Stimulated activated CD4-positive, alpha-beta T cell treated with anti-CD3 and anti-CD28 coated beads, Interleukin-4, amount 100 ng/mL, for 48 hours (primary cell): ENCODE measurements around the gene SERF1A.
"Not testable (repeated sequence)": the region's sequence is repeated elsewhere in the genome, so short reads cannot be mapped to it uniquely, and the experiment has no call there.

Experiments
- DNase-seq, 2 donors: peaks; one replicate each; pipeline ENCODE4 v3.0.0-alpha.2; 2020; ENCODE audit warnings: low read depth in 2 of 2

SERF1A gene

DNA sequence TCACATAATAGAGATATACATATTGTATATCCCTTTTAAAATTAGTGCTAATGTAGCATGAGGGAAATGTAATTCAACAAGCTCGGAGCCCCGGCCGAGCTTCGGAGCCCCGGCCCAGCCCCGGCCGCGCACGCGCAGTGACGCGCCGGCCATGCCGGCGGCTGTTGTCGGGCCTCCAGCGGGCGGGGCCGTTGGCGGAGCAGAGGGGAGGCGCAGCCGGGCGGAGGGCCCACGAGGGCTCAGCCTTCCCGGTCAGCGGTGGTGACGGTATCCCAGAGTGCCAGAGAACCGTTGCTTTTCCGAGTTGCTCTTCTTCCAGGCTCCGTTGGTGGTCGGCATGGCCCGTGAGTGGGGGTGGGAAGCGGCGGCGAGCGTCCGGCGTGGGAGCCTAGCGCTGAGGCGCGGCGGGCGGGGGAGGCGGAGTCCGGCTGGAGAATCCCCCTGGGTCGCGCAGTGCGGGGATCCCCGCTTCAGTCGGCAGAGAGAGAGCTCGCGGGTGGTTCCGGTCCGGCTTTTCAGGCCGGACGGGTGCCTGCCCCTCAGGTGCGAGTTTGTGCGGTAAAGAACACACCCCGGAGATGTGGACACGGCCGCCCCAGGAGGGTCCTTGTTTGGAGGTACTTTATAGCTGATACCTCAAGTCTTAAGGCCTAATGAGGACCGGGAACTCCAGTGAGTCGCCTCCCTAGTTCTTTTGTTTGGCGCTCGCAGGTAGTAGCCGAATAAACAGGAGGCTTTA lies at the start of gene SERF1A:
SERF1A (plus strand) TSS at position 137 of the 739 bp plus-strand sequence; CDS start at position 338, 201 bp downstream.
- not testable (repeated sequence) for DNase-seq

DNA sequence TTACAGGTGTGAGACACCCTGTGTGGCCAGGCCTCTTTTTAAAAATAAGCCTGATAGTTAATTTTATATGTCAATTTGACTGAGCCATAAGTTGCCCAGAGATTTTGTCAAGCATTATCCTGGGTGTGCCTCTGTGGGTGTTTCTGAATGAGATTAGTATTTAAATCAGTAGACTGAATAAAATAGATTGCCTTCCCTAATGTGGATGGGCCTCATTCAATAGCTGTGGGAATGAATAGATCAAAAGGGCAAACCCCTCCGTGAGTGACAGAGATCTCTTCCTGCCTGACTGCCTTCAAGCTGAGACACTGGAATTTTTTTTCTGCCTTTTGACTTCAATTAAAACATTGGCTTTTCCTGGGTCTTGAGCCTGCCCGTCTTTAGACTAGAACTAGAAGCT lies 33.7 kb upstream of the SERF1A start:
- DNase-seq = not testable (repeated sequence)

DNA sequence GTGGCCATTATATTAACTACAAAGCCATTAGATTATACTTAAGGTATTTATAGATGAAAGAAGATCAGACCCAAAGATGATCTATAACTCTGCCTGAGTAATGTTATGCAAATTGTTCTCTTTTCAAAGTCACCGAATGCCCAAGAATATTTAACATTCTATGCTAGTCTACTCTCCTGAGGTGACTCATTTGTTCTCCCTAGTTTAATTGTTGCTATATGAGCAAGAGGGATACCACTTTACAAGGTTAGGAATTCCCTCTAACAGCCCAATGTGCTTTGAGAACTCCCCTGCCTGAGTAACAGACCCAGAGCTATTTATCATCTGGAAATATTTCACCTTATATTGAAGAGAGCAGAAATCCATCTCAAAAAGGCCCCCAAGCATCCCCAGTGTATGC lies 29.8 kb upstream of the SERF1A start:
- not testable (repeated sequence) for DNase-seq

DNA sequence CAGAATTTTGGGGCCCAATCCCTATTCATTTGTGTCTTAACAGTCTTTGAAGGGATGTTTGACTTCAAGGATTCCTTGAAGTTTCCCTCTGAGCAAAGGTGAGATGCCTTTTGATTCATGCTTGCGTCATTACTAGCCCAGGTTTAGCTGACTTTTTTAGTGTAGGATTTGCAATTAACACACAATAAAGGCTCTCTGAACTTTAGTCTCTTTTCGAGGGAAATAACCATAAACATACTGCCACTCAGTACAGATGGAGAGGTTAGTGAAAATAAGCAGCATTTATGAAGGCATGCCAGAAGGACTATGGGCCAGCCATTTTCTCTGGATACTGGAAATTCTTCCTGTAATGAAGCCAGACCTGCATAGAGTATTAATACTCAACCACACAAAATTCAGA lies 4.4 kb upstream of the SERF1A start:
- DNase-seq = not testable (repeated sequence)

DNA sequence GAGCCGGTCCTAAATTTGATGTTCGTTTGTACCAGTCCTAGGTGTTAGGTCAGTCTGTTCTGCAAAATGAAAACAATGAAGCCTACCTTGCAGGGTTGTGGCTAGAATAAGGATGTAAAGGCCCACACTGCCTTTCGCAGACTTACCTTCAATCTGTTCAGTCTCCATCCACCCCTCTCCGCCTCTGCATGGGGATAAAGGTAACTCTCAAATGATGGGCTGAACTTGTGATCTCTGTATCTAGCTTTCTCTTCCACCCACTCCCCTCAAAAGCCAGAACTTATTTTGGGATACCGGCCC lies 753 bp downstream of the SERF1A start:
- not testable (repeated sequence) for DNase-seq

DNA sequence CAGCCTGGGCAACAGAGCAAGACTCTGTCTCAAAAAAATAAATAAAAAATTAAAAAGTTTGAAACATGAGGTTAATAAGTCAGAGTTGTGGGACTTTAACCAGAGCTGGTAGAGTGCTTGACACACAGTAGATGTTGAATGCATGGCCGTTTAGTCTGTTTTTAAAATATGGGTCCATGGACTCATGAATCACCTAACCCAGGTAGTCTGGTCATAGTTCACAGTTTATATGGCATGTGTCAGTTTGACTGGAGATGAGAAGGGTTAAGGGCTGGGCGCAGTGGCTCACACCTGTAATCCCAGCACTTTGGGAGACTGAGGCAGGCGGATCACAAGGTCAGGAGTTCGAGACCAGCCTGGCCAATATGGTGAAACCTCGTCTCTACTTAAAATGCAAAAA lies 6.2 kb downstream of the SERF1A start:
- not testable (repeated sequence) for DNase-seq

DNA sequence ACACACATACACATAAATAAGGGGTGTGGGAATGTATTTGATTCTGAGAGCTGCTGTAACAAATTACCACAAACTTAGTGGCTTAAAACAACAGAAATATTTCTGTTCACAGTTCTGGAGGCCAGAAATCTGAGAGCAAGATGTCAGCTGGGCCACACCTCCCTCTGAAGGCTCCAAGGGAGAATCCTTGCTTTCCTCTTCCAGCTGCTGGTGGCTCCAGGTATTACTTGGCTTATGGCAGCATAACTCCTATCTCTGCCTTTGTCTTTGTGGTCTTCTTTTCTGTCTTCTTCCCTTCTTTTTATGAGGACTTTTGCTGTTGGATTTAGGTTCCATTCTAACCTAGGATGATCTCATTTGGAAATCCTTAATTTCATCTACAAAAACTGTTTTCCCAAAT lies 16.4 kb downstream of the SERF1A start:
- not testable (repeated sequence) for DNase-seq

DNA sequence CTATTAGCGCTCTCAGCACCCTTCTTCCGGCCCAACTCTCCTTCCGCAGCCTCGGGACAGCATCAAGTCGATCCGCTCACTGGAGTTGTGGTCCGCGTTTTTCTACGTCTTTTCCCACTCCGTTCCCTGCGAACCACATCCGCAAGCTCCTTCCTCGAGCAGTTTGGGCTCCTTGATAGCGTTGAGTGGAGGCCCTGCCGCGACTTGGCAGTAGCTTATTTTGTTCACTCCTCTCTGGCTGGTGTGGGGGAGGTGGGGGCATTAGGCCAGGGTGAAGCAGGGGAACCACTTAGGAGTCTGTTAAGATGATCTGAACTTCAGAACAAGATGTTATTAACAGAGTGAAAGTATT lies 24.7 kb downstream of the SERF1A start:
- DNase-seq = not testable (repeated sequence)

DNA sequence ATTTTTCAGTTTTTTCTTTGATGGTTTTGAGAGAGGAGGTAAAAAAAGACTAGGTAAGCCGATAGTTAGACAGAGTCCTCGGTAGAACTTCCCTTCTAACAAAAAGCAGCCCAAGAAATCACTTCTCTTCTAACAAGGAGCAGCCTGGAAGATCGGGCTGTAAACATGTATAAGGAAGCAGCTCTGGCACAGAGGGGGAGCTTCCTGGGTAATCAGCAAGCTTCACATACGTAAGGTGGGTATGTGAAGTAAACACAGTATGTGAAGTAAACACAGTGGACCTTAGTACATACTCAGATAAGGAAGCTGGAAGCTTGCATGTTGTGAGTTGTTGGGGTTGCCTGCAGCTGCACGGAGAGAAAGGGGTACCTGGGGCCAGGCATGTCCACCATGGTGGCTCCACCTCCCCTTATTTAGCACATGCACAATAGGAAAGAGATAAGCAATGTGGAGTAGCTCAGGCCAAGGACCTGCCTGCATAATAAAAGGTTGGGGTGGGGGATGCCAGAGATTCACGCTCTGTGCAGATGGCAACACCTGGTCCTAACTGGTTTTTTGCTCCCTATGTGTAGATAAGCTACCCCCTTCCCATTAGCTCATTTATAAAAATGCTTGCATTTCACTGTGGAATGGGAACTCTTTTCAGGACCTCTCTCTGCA lies 31.4 kb downstream of the SERF1A start:
- DNase-seq = not testable (repeated sequence)

DNA sequence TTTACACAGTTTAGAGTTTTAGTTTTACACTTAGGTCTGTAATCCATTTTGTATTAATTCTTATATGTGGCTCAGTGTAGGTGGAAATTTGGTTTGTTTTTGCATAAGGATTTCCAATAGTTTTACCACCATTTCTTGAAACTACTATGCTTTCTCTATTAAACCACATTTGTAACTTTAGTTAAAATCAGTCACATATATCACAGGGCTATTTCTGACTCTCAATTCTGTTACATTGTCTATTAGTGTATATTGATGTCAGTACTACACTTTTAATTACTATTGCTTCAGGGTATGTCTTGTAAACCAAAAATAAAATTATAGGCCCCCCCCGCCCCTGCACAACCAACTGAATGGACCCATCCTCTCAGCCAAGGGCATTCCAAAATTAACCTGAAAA lies 32.1 kb downstream of the SERF1A start:
- not testable (repeated sequence) for DNase-seq

DNA sequence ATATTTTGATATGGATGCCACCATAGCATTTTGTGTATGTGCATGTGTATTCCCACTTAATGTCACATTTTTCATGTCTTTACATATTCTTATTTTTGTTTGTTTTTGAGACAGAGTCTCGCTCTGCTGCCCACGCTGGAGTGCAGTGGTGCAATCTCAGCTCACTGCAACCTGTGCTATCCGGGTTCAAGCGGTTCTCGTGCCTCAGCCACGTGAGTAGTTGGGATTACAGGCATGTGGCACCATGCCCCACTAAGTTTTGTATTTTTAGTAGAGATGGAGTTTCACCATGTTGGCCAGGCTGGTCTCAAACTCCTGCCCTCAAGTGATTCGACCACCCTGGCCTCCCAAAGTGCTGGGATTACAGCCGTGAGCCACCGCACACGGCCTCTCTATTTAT lies 52.6 kb downstream of the SERF1A start:
- not testable (repeated sequence) for DNase-seq
